H1 (cell line): Measurements from ENCODE around the gene APEH. TPM values are rescaled to one million over a fixed set of nuclear protein-coding genes. Genes with fewer than 3 reads are reported as not detected.

ENCODE experiments used
- ASH2L ChIP-seq: fragments of 200-600, 300-600 bp; sonication (generic); IDR thresholded peaks from one replicate; pipeline ENCODE4 v1.7.1; 2017; ENCODE audit warnings: low read length
- ATF2 ChIP-seq: IDR thresholded peaks from 2 replicates; pipeline ENCODE4 v1.6.1; 2012; ENCODE audit warnings: low read length, inconsistent platforms
- BACH1 ChIP-seq: IDR thresholded peaks from 2 replicates; pipeline ENCODE4 v1.6.1; 2012; ENCODE audit warnings: low read length, improper control_type of control experiment
- BCL11A ChIP-seq, 2 experiments: IDR thresholded peaks; one replicate each; pipeline ENCODE4 v1.6.1; 2011; ENCODE audit warnings: low read depth in 2 of 2, low read length in 2 of 2, mild to moderate bottlenecking in 2 of 2
- CHD2 ChIP-seq: IDR thresholded peaks from 2 replicates; pipeline ENCODE4 v1.6.1; 2012; ENCODE audit warnings: low read length, improper control_type of control experiment
- HDAC6 ChIP-seq: IDR thresholded peaks from one replicate; pipeline ENCODE4 v1.7.1; 2012; ENCODE audit warnings: low read depth, mild to moderate bottlenecking, inconsistent platforms, low read length, moderate library complexity
- JUN ChIP-seq: IDR thresholded peaks from 2 replicates; pipeline ENCODE4 v1.6.1; 2011; ENCODE audit warnings: low read depth, mild to moderate bottlenecking, improper control_type of control experiment, low read length
- POLR2A ChIP-seq, 2 experiments: IDR thresholded peaks; 1 replicate in 1 of 2; 2 replicates in 1 of 2; pipeline ENCODE4 v1.6.1; 2011; ENCODE audit warnings: low read depth in 2 of 2, low read length in 2 of 2, mild to moderate bottlenecking in 2 of 2; ENCODE audit errors: control extremely low read depth in 1 of 2
- RXRA ChIP-seq: IDR thresholded peaks from 2 replicates; pipeline ENCODE4 v1.6.1; 2011; ENCODE audit warnings: low read depth, mild to moderate bottlenecking, low read length, moderate library complexity; ENCODE audit not compliant: insufficient read depth
- SAP30 ChIP-seq: fragments of 300-600 bp; sonication (generic); IDR thresholded peaks from 2 replicates; pipeline ENCODE4 v1.7.1; 2012; ENCODE audit warnings: low read length, moderate library complexity, mild to moderate bottlenecking, inconsistent platforms; ENCODE audit not compliant: insufficient read depth, insufficient replicate concordance
- SP1 ChIP-seq: IDR thresholded peaks from 2 replicates; pipeline ENCODE4 v1.6.1; 2011; ENCODE audit warnings: low read depth, low read length
- SP2 ChIP-seq: IDR thresholded peaks from 2 replicates; pipeline ENCODE4 v1.6.1; 2012; ENCODE audit warnings: mild to moderate bottlenecking, low read length, inconsistent platforms
- SP4 ChIP-seq: IDR thresholded peaks from 2 replicates; pipeline ENCODE4 v1.6.1; 2012; ENCODE audit warnings: low read length, inconsistent platforms
- SRF ChIP-seq: IDR thresholded peaks from 2 replicates; pipeline ENCODE4 v1.6.1; 2011; ENCODE audit warnings: mild to moderate bottlenecking, low read depth, low read length, moderate library complexity
- TAF1 ChIP-seq: IDR thresholded peaks from 2 replicates; pipeline ENCODE4 v1.6.1; 2011; ENCODE audit warnings: mild to moderate bottlenecking, low read depth, low read length
- TAF7 ChIP-seq: optimal IDR thresholded peaks from 2 replicates; pipeline ENCODE3; 2011; ENCODE audit warnings: low read depth, mild to moderate bottlenecking, inconsistent platforms, low read length, moderate library complexity, borderline replicate concordance
- TBP ChIP-seq: IDR thresholded peaks from 2 replicates; pipeline ENCODE4 v1.6.1; 2011; ENCODE audit warnings: low read depth, low read length, improper control_type of control experiment
- TCF12 ChIP-seq: IDR thresholded peaks from 2 replicates; pipeline ENCODE4 v1.6.1; 2011; ENCODE audit warnings: low read depth, mild to moderate bottlenecking, low read length
- TEAD4 ChIP-seq: IDR thresholded peaks from 2 replicates; pipeline ENCODE4 v1.6.1; 2012; ENCODE audit warnings: low read depth, low read length, inconsistent platforms, mixed read lengths
- USF2 ChIP-seq: IDR thresholded peaks from 2 replicates; pipeline ENCODE4 v1.6.1; 2011; ENCODE audit warnings: low read length, improper control_type of control experiment
- YY1 ChIP-seq: IDR thresholded peaks from 2 replicates; pipeline ENCODE4 v1.6.1; 2011; ENCODE audit warnings: low read depth, mild to moderate bottlenecking, low read length
- ZNF274 ChIP-seq: IDR thresholded peaks from 2 replicates; pipeline ENCODE4 v1.7.0; 2012; ENCODE audit warnings: low read length, borderline replicate concordance; ENCODE audit errors: extremely low read depth
- polyA plus RNA-seq, 7 experiments: library from polyadenylated mRNA; depleted of rRNA in 3 of 7; stranded (reverse) in 5 of 7; unstranded in 2 of 7; fragments of >200 nt in 5 of 7; fragments of 200-250 nt in 2 of 7; gene quantifications; 1 replicate in 5 of 7; 2 replicates in 1 of 7; 4 replicates in 1 of 7; pipeline versions ENCODE4 v1.2.1 to v1.2.3, GENCODE V29; 2011 to 2013; ENCODE audit warnings: missing spikeins in 2 of 7, mixed read lengths in 2 of 7
- total RNA-seq: library from RNA; stranded (reverse); fragmentation: NEBNext Ultra II Directional; extraction: Animal tissue kit (Norgen Biotek cat#: 25700); gene quantifications from 2 replicates; pipeline ENCODE4 v1.2.1, GENCODE V29; 2021

APEH gene
- total and polyA plus RNA-seq, 2 of the 8 experiments (the other 6 are each of a cell fraction or from before 2014, with no cell fraction given): 222 to 260 TPM

- TF ChIP-seq ATF2: no peak
- no peak for TF ChIP-seq SAP30
- peak in 1 of 2 experiments; percentile 66; a peak in 1 of 3 replicates for TF ChIP-seq POLR2A (IDR thresholded peaks at IDR 0.05; ENCODE audit: control extremely low read depth in 1 of 2, low read depth in 2 of 2, low read length in 2 of 2)
- TF ChIP-seq SP2: no peak
- peak; percentile 31; the same call in 1 of the 2 replicates for TF ChIP-seq TBP
- TF ChIP-seq JUN: no peak
- peak; percentile 52 for TF ChIP-seq TAF7
- peak; percentile 72 for TF ChIP-seq TAF1
- TF ChIP-seq RXRA: no peak
- TF ChIP-seq TEAD4: no peak
- peak; percentile 88 for TF ChIP-seq ASH2L
- TF ChIP-seq TCF12: no peak
- no peak for TF ChIP-seq CHD2
- no peak for TF ChIP-seq BACH1
- TF ChIP-seq BCL11A (IDR thresholded peaks at IDR 0.05; ENCODE audit: low read depth in 2 of 2, low read length in 2 of 2): no peak
- TF ChIP-seq SRF: peak; percentile 71
- no peak for TF ChIP-seq HDAC6
- no peak for TF ChIP-seq YY1
- peak; percentile 18; the same call in 1 of the 2 replicates for TF ChIP-seq SP1
- 0 out of 2 replicates have a peak, but pooled peaks have one; percentile 75 for TF ChIP-seq SP4
- 0 out of 2 replicates have a peak, but pooled peaks have one; percentile 30 for TF ChIP-seq USF2
- TF ChIP-seq ZNF274: no peak
Observed at GRCh38 chr3:49723628-49724551, 49.7 kb downstream of the APEH start, which contains the start of gene GMPPB (continued).
